HG03095 (cell line): ENCODE data around the gene PYURF.

Source experiments
- ATAC-seq: cut with Tn5 transposase; IDR thresholded peaks from one replicate; pipeline ENCODE4 v1.9.1; 2021; ENCODE audit warnings: moderate library complexity; ENCODE audit not compliant: unreplicated experiment

Gene PYURF

DNA sequence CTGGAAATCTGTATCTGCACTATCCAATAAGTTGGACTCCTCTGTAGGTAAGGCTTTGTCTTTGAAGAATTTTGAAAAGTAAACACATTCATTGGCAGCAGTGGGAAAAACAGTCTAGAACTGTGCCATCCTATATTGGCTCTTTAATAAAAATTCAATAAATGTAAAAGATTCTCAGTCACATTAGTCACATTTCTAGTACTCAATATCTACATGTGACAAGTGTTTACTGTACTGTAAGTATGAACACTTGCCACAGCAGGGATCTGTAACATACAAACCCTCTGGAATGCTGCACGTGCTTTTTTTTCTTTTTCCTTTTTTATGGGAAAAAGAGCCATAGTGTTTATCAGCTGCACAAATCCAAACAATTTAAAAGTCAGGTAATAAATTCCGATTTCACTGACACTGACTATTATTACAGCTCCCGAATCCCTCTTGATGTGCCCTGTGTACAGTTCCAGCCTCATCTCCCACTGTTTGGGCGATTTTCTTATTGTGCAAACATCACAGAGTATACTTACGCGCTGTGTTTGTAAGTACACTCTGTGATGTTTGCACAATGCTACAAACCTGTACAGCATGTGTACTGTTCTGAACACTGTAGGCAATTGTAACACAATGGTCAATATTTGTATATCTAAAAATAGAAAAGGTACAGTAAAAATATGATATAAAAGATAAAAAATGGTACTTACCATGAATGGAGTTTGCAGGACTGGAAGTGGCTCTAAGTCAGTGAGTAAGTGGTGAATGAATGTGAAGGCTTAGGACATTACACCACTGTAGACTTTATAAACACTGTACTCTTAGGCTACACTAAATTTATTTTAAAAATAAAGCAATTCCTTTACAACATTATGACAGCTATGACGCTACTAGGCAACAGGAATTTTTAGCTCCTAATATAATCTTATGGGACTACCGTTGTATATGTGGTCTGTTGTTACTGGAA, 8.7 kb downstream of the PYURF start:
- no peak for ATAC-seq

DNA sequence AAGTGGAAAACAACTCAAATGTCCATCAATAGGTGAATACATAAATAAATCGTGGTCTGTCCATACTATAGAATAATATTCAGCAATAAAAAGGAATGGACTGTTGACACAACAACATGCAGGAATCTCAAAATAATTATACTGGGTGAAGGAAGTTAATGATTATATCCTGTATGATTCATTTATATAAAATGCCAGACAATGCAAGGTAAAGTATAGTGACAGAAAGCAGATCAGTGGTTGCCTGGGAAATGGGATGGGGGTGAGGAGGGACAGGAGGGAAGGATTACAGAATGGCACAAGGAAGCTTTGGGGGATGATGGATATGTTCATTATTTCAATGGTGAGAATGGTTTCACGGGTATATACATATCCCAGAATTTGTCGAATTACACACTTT, 12.3 kb downstream of the PYURF start:
- no peak for ATAC-seq

DNA sequence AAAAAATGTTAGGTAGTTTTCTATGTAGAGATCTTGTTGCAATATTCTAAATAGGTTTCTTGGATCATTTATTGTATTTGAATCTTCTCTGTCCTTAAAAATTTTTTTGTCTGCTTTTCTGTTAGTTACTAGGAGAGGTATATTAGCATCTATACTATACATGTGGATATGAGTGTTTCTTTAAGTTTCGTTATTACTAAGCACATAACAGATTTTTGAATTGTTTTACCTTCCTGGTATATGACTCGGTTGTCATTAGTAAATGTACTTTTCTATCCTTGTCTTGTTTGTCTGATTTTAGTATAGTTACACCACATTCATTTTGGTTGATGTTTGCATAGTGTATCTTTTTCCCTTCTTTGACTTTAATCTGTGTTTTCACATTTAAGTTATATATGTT, 20.2 kb downstream of the PYURF start:
- ATAC-seq: no peak

DNA sequence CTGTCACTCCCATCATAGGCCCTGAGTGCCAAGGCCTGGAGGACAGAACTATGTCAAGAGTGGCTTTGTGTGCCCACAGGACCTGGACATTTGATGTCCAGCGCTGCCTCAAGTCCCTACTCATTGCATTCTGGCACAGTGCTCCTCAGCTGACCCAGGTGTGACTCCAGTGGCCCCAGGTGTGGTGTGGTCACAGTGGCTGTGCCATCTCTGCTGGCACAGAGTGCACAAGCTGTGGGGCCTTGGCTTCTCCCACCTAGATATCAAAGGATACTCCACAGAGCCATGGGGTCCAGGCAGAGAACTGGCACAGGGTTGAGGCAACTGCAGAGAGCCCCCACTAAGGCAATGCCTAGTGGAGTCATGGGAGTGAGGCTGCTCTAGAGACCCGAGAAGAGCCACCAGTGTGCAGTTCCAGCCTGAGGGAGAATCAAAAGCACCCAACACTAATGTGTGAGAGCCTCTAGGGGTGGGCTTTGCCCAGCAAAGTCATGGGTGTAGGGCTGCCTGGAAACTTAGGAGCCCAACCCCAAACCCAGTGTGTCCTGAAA, 25.6 kb downstream of the PYURF start:
- ATAC-seq: no peak

DNA sequence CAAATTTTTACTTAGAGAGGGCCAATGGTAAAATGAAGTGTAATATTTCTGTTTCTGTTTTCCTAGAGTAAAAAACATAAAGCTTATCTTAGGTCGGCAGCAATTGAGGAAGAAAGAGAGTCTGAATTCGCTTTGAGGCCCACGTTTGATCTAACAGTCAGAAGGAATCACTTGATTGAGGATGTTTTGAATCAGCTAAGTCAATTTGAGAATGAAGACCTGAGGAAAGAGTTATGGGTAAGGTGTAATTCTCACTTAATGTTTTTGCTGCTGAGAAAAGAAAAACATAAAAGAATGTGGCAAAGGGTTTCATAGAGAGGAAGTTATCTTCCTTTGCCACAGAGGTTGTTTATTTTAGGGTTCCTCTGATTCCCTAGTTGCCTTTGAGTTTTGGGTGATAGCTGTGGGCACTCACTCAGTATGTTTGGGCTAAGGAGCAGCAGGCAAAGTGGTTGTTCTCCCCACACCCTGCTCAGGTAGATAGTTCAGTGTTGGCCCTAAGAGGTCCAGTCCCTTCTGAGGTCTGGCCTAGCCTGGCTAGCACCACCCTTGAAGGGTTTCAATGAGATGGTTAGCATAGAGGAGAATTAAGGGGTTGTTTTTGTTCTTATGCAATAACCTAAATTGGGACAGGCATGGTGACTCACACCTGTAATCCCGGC, 34.3 kb downstream of the PYURF start:
- ATAC-seq: no peak

DNA sequence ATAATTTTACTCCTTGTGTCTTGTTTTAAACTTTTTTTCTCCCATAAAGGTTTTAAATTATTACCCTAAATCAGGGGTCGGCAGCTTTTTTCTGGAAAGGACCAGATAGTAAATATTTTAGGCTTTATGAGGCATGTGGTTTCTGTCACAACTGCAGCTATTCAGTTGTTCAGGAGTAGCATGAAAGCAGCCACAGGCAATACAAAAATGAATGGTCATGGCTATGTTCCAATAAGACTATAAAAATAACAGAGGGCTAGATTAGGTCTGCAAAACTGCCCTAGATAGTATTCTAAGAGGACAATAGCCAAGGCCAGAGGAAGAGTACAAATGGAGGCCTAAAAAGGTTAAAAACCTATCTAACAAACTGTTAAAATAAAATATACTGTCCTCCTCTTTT, 42.0 kb downstream of the PYURF start:
- no peak for ATAC-seq

DNA sequence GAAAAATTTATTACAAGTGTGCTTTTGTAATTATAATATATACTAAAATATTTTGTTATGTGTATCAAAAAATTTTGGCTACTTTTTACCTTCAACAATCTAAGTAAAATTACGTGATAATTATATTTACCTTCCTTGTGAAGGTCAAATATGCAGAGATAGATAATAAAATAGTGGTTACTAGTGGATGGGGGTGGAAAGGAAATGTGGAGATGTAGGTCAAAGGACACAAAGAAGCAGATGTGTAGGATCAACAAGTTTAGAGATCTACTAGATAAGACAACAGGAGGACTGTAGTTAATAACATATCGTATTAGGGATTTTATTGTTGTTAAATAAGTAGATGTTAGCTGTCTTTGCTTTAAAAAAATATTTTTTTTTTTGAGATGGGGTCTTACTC, 45.3 kb downstream of the PYURF start:
- ATAC-seq: no peak

DNA sequence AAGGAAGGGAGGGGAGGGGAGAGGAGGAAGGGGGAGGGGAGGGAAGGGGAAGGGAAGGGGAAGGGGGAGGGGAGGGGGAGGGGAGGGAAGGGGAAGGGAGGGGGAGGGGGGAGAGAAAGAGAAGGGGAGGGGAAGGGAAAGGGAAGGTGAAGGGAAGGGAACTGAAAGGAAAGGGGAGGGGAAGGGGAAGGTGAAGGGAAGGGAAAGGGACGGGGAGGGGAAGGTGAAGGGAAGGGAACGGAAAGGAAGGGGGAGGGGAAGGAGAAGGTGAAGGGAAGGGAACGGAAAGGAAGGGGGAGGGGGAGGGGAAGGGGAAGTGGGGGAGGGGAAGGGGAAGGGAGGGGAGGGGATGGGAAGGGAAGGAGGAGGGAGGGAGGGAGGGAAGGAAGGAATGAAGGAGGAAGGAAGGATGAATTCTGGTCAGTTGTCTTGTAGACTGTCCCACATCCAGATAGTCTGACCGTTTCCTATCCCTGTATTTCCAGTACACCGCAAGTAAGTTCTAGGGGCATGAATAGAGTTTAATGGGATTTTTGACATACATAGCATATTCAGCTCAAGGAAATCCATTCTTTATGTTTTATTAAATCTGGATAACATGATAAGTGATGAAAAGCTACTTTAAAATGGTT, 46.2 kb downstream of the PYURF start:
- ATAC-seq: no peak
